ENCODE measurements around the gene RELN.

- TF ChIP-seq EZH2 (IDR thresholded peaks at IDR 0.05; ENCODE audit: borderline replicate concordance, control insufficient read depth, low read depth, low read length) (no peak), NRF1 (conservative IDR thresholded peaks at IDR 0.05; ENCODE audit: low read depth, low read length) (no peak), MTA3 (IDR thresholded peaks at IDR 0.05; ENCODE audit: borderline replicate concordance, low read length) (no peak), SRF (IDR thresholded peaks at IDR 0.05; ENCODE audit: low read depth in 2 of 2, low read length in 2 of 2) (no peak)
These were observed 359.1 kb downstream of the RELN start for GRCh38 chr7:103630318-103630717.

All from GM12878 (cell line).